AG09309 (cell line): Measurements from ENCODE around the gene NUTM2A.
"Not testable (repeated sequence)": the region's sequence is repeated elsewhere in the genome, so short reads cannot be mapped to it uniquely, and the experiment has no call there.

Source experiments
- DNase-seq: peaks from one replicate; pipeline ENCODE4 v3.0.0-alpha.2; 2010; ENCODE audit warnings: low read depth
- H3K4me3 ChIP-seq: 2 replicates; pipeline ENCODE4 v1.5.1; 2011; ENCODE audit warnings: mild to moderate bottlenecking, low read depth, low read length, moderate library complexity; ENCODE audit not compliant: control insufficient read depth

The NUTM2A gene

GRCh38 chr10:87237244-87237643, 12.0 kb downstream of the NUTM2A start:
- not testable (repeated sequence) for H3K4me3 ChIP-seq, DNase-seq

GRCh38 chr10:87239346-87239808, 14.1 kb downstream of the NUTM2A start:
- H3K4me3 ChIP-seq, DNase-seq: not testable (repeated sequence)

- not testable (repeated sequence) for H3K4me3 ChIP-seq, DNase-seq
Observed at GRCh38 chr10:87242192-87242591, 16.9 kb downstream of the NUTM2A start.

- H3K4me3 ChIP-seq, DNase-seq: not testable (repeated sequence)
Observed at GRCh38 chr10:87247335-87247734, 22.1 kb downstream of the NUTM2A start.

GRCh38 chr10:87248818-87249353, 23.6 kb downstream of the NUTM2A start:
- DNase-seq, H3K4me3 ChIP-seq: not testable (repeated sequence)

- DNase-seq, H3K4me3 ChIP-seq: not testable (repeated sequence)
Observed at GRCh38 chr10:87280749-87281392, 55.6 kb downstream of the NUTM2A start.
